SU-DHL-6 (cell line): ENCODE results near the gene SPESP1.

Source experiments
- H2AFZ ChIP-seq: fragments of 200-600 bp; sonication (generic); 2 replicates; pipeline ENCODE4 v1.6.1; 2014; ENCODE audit warnings: low read depth, mild to moderate bottlenecking, moderate library complexity, mixed read lengths, antibody characterized with exemption, low read length; ENCODE audit not compliant: severe bottlenecking
- H3F3A ChIP-seq: fragments of 200-600 bp; shearing (Covaris generic); 2 replicates; pipeline ENCODE4 v1.6.0; 2016; ENCODE audit warnings: antibody characterized with exemption, mild to moderate bottlenecking; ENCODE audit not compliant: insufficient read depth
- H3K27ac ChIP-seq: fragments of 200-600 bp; sonication (generic); 2 replicates; pipeline ENCODE4 v1.5.1; 2016; ENCODE audit warnings: low read depth, mild to moderate bottlenecking, low read length, moderate library complexity, mixed read lengths
- H3K27me3 ChIP-seq: fragments of 200-600 bp; sonication (generic), shearing (Covaris generic); 2 replicates; pipeline ENCODE4 v1.6.0; 2014; ENCODE audit warnings: mild to moderate bottlenecking, low read length
- H3K36me3 ChIP-seq: fragments of 200-600 bp; sonication (generic); 2 replicates; pipeline ENCODE4 v1.6.1; 2014; ENCODE audit warnings: mild to moderate bottlenecking, low read length, mixed read lengths
- H3K4me2 ChIP-seq: fragments of 300-600, 200-600 bp; shearing (Covaris generic), sonication (generic); 2 replicates; pipeline ENCODE4 v1.6.0; 2014; ENCODE audit warnings: low read length, low read depth, mild to moderate bottlenecking; ENCODE audit not compliant: poor library complexity, severe bottlenecking
- H3K4me3 ChIP-seq: fragments of 200-600 bp; sonication (generic); 2 replicates; pipeline ENCODE4 v1.5.1; 2014; ENCODE audit warnings: antibody characterized with exemption, low read length, mild to moderate bottlenecking, mixed read lengths; ENCODE audit not compliant: insufficient read depth, poor library complexity, severe bottlenecking
- H3K79me2 ChIP-seq: fragments of 200-600 bp; sonication (generic); 2 replicates; pipeline ENCODE4 v1.6.1; 2014; ENCODE audit warnings: mild to moderate bottlenecking, low read length, moderate library complexity; ENCODE audit not compliant: insufficient read depth
- H3K9ac ChIP-seq: fragments of 200-600 bp; sonication (generic); 2 replicates; pipeline ENCODE4 v1.7.0; 2014; ENCODE audit warnings: mild to moderate bottlenecking, low read length
- H3K9me2 ChIP-seq: fragments of 200-600 bp; sonication (generic); replicated peaks from 2 replicates; pipeline ENCODE4 v1.6.1; 2014; ENCODE audit warnings: low read length; ENCODE audit not compliant: insufficient read depth
- H3K9me3 ChIP-seq: fragments of 200-600 bp; sonication (generic); 2 replicates; pipeline ENCODE4 v1.6.1; 2014; ENCODE audit warnings: low read length, mixed read lengths; ENCODE audit not compliant: insufficient read depth
- H4K20me1 ChIP-seq: fragments of 200-600 bp; sonication (generic); 2 replicates; pipeline ENCODE4 v1.6.1; 2014; ENCODE audit warnings: low read depth, mild to moderate bottlenecking, antibody characterized with exemption, low read length, moderate library complexity, mixed read lengths
- CTCF ChIP-seq: fragments of 200-600 bp; sonication (generic); IDR thresholded peaks from one replicate; pipeline ENCODE4 v1.5.1; 2017; ENCODE audit warnings: antibody characterized with exemption, mild to moderate bottlenecking, low read length, moderate library complexity; ENCODE audit not compliant: insufficient read depth, poor library complexity, severe bottlenecking
- EZH2phosphoT487 ChIP-seq: fragments of 200-600 bp; sonication (generic), shearing (Covaris generic); conservative IDR thresholded peaks from 2 replicates; pipeline ENCODE4 v1.6.1; 2018; ENCODE audit warnings: mild to moderate bottlenecking, antibody characterized with exemption, low read length, moderate library complexity, mixed read lengths

Gene SPESP1

GRCh38 chr15:68994149-68994548, 63.8 kb downstream of the SPESP1 start:
- Histone ChIP-seq H4K20me1 (no peaks in the 10 kb centered on the region), H2AFZ (no peak overlapping the region), H3K9me2 (no peaks in the 10 kb centered on the region), H3K27me3 (no peaks in the 10 kb centered on the region), H3K9me3 (no peaks in the 10 kb centered on the region), H3K4me2 (no peak overlapping the region), H3K27ac (no peak overlapping the region), H3K36me3 (no peaks in the 10 kb centered on the region), H3F3A (no peaks in the 10 kb centered on the region), H3K9ac (no peak overlapping the region), H3K79me2 (no peaks in the 10 kb centered on the region), H3K4me3 (no peak overlapping the region)
- TF ChIP-seq CTCF (no peak), EZH2phosphoT487 (no peak)

- TF ChIP-seq EZH2phosphoT487 (no peak), CTCF (no peak)
- no peak overlapping the region for H3K4me2 ChIP-seq
Measured at GRCh38 chr15:68994981-68995761, 64.8 kb downstream of the SPESP1 start.

More at GRCh38 chr15:68994981-68995761, 64.8 kb downstream of the SPESP1 start:
- Histone ChIP-seq H3K27ac (no peak overlapping the region), H3K36me3 (no peaks in the 10 kb centered on the region), H3K9ac (no peak overlapping the region), H3K9me2 (no peaks in the 10 kb centered on the region), H3F3A (no peaks in the 10 kb centered on the region), H3K9me3 (no peaks in the 10 kb centered on the region), H3K79me2 (no peaks in the 10 kb centered on the region), H2AFZ (no peak overlapping the region), H3K4me3 (no peak overlapping the region), H4K20me1 (no peaks in the 10 kb centered on the region), H3K27me3 (no peaks in the 10 kb centered on the region)
